BJ (cell line): ENCODE results near the gene PSEN1. TPM values are rescaled to one million over a fixed set of nuclear protein-coding genes. Genes with fewer than 3 reads are reported as not detected.

Source experiments
- CTCF ChIA-PET: fragments of 350-600 bp; formaldehyde crosslinking; extraction: SDS; loops from one replicate; lab custom pipeline; 2021; ENCODE audit warnings: antibody characterized with exemption, inconsistent platforms; lab: Yijun Ruan, JAX
- POLR2A ChIA-PET: fragments of 300-600 bp; sonication (Branson Sonifier 250); formaldehyde crosslinking; extraction: SDS; loops from one replicate; lab custom pipeline; 2021; ENCODE audit warnings: antibody characterized with exemption; lab: Charles Lee
- DNase-seq: peaks from one replicate; pipeline ENCODE4 v3.0.0-alpha.2; 2011; ENCODE audit warnings: low read depth
- H3K27me3 ChIP-seq: 2 replicates; pipeline ENCODE4 v1.6.0; 2011; ENCODE audit warnings: low read length; ENCODE audit not compliant: control insufficient read depth, insufficient read depth
- H3K36me3 ChIP-seq: 2 replicates; pipeline ENCODE4 v1.5.1; 2011; ENCODE audit warnings: low read length; ENCODE audit not compliant: control insufficient read depth, insufficient read depth
- H3K4me3 ChIP-seq: 2 replicates; pipeline ENCODE4 v1.5.1; 2011; ENCODE audit warnings: low read depth, mild to moderate bottlenecking, control low read depth, low read length
- polyA plus RNA-seq: library from polyadenylated mRNA; depleted of rRNA; stranded (reverse); fragments of >200 nt; gene quantifications from 2 replicates; pipeline ENCODE4 v1.2.3, GENCODE V29; 2011
- TF ChIP-seq, protein P1 (sequence below): IDR thresholded peaks from 2 replicates; pipeline ENCODE4 v1.5.1; 2011; ENCODE audit warnings: low read depth, mild to moderate bottlenecking, control low read depth, inconsistent platforms, low read length, moderate library complexity; ENCODE audit not compliant: insufficient read depth

PSEN1 gene
- polyA plus RNA-seq, 1 experiment = 15.8 TPM

DNA sequence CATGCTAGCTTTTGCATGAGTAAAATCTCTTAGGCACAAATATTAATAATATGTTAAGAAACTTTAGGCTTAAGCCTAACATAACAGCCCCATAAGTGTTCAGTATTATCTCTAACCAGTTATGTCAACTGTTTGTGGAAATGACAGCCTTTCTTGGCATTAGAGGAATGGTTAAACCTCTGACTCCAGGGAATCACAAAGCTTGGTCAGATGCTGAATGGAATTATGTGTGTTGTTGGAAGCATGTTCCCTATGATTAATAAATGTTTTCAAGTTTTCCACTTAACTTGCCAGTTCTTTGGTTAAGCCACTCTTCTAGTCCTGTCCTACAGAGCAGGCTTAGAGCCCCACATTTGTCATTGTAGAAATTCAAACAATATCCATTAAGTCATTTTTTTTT is 17.0 kb downstream of the PSEN1 start:
- Histone ChIP-seq H3K36me3 (peaks cover 3% of the 10 kb centered on the region; the same call in 1 of the 2 replicates), H3K27me3 (no peaks in the 10 kb centered on the region), H3K4me3 (no peak overlapping the region)
- TF ChIP-seq, protein P1, sequence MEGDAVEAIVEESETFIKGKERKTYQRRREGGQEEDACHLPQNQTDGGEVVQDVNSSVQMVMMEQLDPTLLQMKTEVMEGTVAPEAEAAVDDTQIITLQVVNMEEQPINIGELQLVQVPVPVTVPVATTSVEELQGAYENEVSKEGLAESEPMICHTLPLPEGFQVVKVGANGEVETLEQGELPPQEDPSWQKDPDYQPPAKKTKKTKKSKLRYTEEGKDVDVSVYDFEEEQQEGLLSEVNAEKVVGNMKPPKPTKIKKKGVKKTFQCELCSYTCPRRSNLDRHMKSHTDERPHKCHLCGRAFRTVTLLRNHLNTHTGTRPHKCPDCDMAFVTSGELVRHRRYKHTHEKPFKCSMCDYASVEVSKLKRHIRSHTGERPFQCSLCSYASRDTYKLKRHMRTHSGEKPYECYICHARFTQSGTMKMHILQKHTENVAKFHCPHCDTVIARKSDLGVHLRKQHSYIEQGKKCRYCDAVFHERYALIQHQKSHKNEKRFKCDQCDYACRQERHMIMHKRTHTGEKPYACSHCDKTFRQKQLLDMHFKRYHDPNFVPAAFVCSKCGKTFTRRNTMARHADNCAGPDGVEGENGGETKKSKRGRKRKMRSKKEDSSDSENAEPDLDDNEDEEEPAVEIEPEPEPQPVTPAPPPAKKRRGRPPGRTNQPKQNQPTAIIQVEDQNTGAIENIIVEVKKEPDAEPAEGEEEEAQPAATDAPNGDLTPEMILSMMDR = no peak
- DNase-seq = no peak
- ChIA-PET CTCF (interaction anchor here (0.9 to 1.2 kb wide), 2 partner anchors 10 to 13 kb away, joined by 3 to 4 read pairs; no protein-coding TSS in a partner anchor), POLR2A (no interaction called here)

DNA sequence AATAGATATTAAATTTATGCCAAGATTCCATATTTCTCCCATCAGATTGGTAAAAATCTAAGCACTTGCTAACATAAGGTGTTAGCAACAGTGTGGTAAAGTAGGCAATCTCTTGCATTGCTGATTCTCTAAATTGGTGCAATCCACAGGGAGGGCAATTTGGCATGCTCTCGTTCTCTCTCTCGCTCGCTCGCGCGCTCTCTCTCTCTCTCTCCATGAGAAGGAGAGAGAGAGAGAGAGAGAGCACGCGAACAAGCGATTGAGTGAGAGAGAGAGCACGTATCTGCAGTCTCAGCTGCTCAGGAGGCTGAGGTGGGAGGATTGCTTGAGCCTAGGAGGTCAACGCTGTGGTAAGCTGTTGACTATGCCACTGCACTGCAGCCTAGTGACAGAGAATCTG is 25.9 kb downstream of the PSEN1 start:
- Histone ChIP-seq H3K4me3 (no peak overlapping the region), H3K36me3 (peaks cover 5% of the 10 kb centered on the region), H3K27me3 (no peaks in the 10 kb centered on the region)
- POLR2A ChIA-PET = no interaction called here
- no peak for DNase-seq
- CTCF ChIA-PET = interaction anchor here (1.7 kb wide), 1 partner anchor 10 kb away, joined by 4 read pairs; no protein-coding TSS in a partner anchor
- TF ChIP-seq, protein P1 = no peak

DNA sequence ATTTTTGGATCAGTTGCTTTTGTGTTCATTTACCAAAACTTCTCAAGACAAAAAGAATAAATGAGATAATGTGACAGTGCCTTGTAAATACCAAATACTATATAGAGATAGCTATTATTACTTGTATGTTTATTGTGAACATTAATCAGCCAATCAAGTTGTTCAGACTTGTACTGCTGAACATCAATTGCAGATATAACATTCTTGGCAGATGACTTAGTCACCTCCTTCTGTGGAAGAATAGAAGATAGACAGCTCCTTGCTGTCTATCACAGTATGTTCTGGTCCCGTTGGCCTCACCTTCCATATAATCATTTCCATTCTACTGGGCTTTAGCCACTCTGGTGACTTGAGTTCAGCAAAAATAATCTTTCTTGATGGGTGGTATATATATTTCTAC is 30.1 kb downstream of the PSEN1 start:
- Histone ChIP-seq H3K4me3 (no peak overlapping the region), H3K36me3 (peaks cover 17% of the 10 kb centered on the region), H3K27me3 (no peaks in the 10 kb centered on the region)
- CTCF ChIA-PET = interaction anchor here (1.0 to 1.4 kb wide), 2 partner anchors 13 to 305 kb away, joined by 3 to 5 read pairs; no protein-coding TSS in a partner anchor
- TF ChIP-seq, protein P1 = no peak
- DNase-seq = no peak
- POLR2A ChIA-PET = no interaction called here

DNA sequence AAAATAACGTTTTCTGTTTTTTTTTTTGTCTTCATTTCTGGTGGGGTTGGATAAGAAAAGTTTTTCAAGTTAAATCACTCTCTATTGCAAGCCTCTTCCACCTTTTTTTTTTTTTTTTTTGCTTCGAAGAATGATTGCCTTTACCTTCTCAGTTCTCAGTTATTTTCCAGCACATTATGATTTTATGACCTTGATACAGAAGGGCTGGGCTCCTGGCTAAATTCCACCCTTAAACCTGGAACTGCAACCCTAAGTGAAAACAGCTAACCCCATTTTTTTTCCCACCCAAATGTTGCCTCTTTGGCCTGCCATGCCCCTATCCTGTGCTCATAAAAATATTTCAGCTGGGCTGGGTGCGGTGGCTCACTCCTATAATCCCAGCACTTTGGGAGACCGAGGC is 31.4 kb downstream of the PSEN1 start:
- H3K27me3 ChIP-seq = no peaks in the 10 kb centered on the region
- POLR2A ChIA-PET = no interaction called here
- H3K4me3 ChIP-seq = no peak overlapping the region
- TF ChIP-seq, protein P1 = no peak
- CTCF ChIA-PET = interaction anchor here (1.4 to 2.2 kb wide), 2 partner anchors 304 kb away, joined by 5 to 8 read pairs; no protein-coding TSS in a partner anchor
- no peak for DNase-seq
- H3K36me3 ChIP-seq = peaks cover 16% of the 10 kb centered on the region

DNA sequence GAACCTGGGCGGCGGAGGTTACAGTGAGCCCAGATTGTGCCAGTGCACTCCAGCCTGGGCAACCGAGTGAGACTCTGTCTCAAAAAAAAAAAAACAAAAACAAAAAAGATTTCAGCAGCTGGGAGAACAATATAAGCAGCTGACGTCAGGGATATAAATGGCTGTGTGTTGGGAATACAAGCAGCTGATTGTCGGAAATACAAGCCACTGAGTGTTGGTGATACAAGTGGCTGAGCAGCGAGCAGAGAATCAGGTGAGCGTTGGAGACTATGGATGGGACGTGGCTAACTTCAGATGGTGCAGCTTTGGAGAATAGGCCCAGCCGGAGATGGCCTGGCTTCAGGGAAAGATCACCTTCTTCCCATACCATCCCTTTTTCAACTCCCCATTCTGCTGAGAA is 32.0 kb downstream of the PSEN1 start:
- CTCF ChIA-PET = interaction anchor here (2.2 kb wide), 1 partner anchor 304 kb away, joined by 8 read pairs; no protein-coding TSS in a partner anchor
- TF ChIP-seq, protein P1 = no peak
- Histone ChIP-seq H3K4me3 (no peak overlapping the region), H3K27me3 (no peaks in the 10 kb centered on the region), H3K36me3 (peaks cover 16% of the 10 kb centered on the region)
- POLR2A ChIA-PET = no interaction called here
- DNase-seq = no peak
